Mucosa of gallbladder (tissue), 1 donor: Measurements from ENCODE around the gene RFWD3. TPM values are rescaled to one million over a fixed set of nuclear protein-coding genes. Genes with fewer than 3 reads are reported as not detected.
A peak's percentile ranks its signal among the peaks of the same experiment; 100 is the strongest.

Source experiments
- DNase-seq: peaks from one replicate; pipeline ENCODE4 v3.0.0-alpha.2; 2020; ENCODE audit warnings: low spot score
- total RNA-seq: library from RNA; stranded (reverse); gene quantifications from one replicate; pipeline ENCODE4 v1.2.1, GENCODE V29; 2021
- donor health status: DM: no; HTN: no; CAD: no.

RFWD3 gene
- total RNA-seq, 1 donor from 2014 or later: 22.6 TPM

- DNase-seq: no peak
Observed at GRCh38 chr16:74623214-74623838, 43.4 kb downstream of the RFWD3 start.

GRCh38 chr16:74622005-74622404 is 44.7 kb downstream of the RFWD3 start:
- no peak for DNase-seq

GRCh38 chr16:74617206-74617788 is 49.4 kb downstream of the RFWD3 start:
- DNase-seq: no peak

GRCh38 chr16:74611721-74612120 is 55.0 kb downstream of the RFWD3 start:
- DNase-seq: no peak

- DNase-seq: no peak
Observed at GRCh38 chr16:74608944-74609343, 57.7 kb downstream of the RFWD3 start.

GRCh38 chr16:74608381-74608780 is 58.3 kb downstream of the RFWD3 start:
- no peak for DNase-seq

GRCh38 chr16:74607962-74608356 is 58.7 kb downstream of the RFWD3 start:
- DNase-seq: no peak

- DNase-seq: no peak
Observed at GRCh38 chr16:74607310-74607961, 59.2 kb downstream of the RFWD3 start.

GRCh38 chr16:74606521-74607309 is 60.0 kb downstream of the RFWD3 start, which contains the start of gene GLG1:
GLG1 (minus strand) TSS chr16:74607114; CDS start chr16:74607094, 20 bp downstream.
- peak; percentile 91 for DNase-seq

- peak; percentile 13 for DNase-seq
Observed at GRCh38 chr16:74605746-74606520, 60.7 kb downstream of the RFWD3 start.

GRCh38 chr16:74605332-74605731 is 61.3 kb downstream of the RFWD3 start:
- DNase-seq: no peak

GRCh38 chr16:74603848-74604247 is 62.8 kb downstream of the RFWD3 start:
- no peak for DNase-seq

GRCh38 chr16:74601126-74601871 is 65.4 kb downstream of the RFWD3 start:
- no peak for DNase-seq

GRCh38 chr16:74596586-74596985 is 70.1 kb downstream of the RFWD3 start:
- DNase-seq: no peak

- no peak for DNase-seq
Observed at GRCh38 chr16:74592847-74593246, 73.8 kb downstream of the RFWD3 start.

GRCh38 chr16:74591876-74592650 is 74.6 kb downstream of the RFWD3 start:
- DNase-seq: no peak

GRCh38 chr16:74586948-74587347 is 79.7 kb downstream of the RFWD3 start:
- DNase-seq: no peak

GRCh38 chr16:74585846-74586443 is 80.7 kb downstream of the RFWD3 start:
- no peak for DNase-seq

- no peak for DNase-seq
Observed at GRCh38 chr16:74583926-74584666, 82.6 kb downstream of the RFWD3 start.
